GM18907 (cell line): ENCODE results near the gene ZSCAN23.
"Not testable (repeated sequence)": the region's sequence is repeated elsewhere in the genome, so short reads cannot be mapped to it uniquely, and the experiment has no call there.

Experiments
- ATAC-seq: cut with Tn5 transposase; IDR thresholded peaks from one replicate; pipeline ENCODE4 v1.9.1; 2021; ENCODE audit warnings: mild to moderate bottlenecking, moderate library complexity; ENCODE audit not compliant: unreplicated experiment

ZSCAN23 gene

GRCh38 chr6:28442586-28442985, 705 bp downstream of the ZSCAN23 start:
- no peak for ATAC-seq

- ATAC-seq: no peak
Observed at GRCh38 chr6:28436404-28436803, 6.9 kb downstream of the ZSCAN23 start.

GRCh38 chr6:28433119-28433518, 10.2 kb downstream of the ZSCAN23 start:
- ATAC-seq: no peak

GRCh38 chr6:28429781-28430180, 13.5 kb downstream of the ZSCAN23 start:
- no peak for ATAC-seq

- ATAC-seq: no peak
Observed at GRCh38 chr6:28425944-28426541, 17.2 kb downstream of the ZSCAN23 start.

- no peak for ATAC-seq
Observed at GRCh38 chr6:28424163-28424562, 19.1 kb downstream of the ZSCAN23 start.

GRCh38 chr6:28423546-28423945, 19.7 kb downstream of the ZSCAN23 start:
- ATAC-seq: no peak

GRCh38 chr6:28413681-28414080, 29.6 kb downstream of the ZSCAN23 start:
- no peak for ATAC-seq

GRCh38 chr6:28410767-28411166, 32.5 kb downstream of the ZSCAN23 start:
- no peak for ATAC-seq

GRCh38 chr6:28408076-28408802, 35.1 kb downstream of the ZSCAN23 start:
- ATAC-seq: no peak

- ATAC-seq: no peak
Observed at GRCh38 chr6:28407401-28407800, 35.9 kb downstream of the ZSCAN23 start.

- not testable (repeated sequence) for ATAC-seq
Observed at GRCh38 chr6:28403923-28404322, 39.4 kb downstream of the ZSCAN23 start.

- no peak for ATAC-seq
Observed at GRCh38 chr6:28402197-28402596, 41.1 kb downstream of the ZSCAN23 start.

- ATAC-seq: no peak
Observed at GRCh38 chr6:28401172-28401571, 42.1 kb downstream of the ZSCAN23 start.

- ATAC-seq: no peak
Observed at GRCh38 chr6:28400122-28400451, 43.2 kb downstream of the ZSCAN23 start.

GRCh38 chr6:28399350-28400121, 43.8 kb downstream of the ZSCAN23 start, which contains the start of gene ZSCAN12:
Gene ZSCAN12 (minus strand): TSS chr6:28399747. CDS start chr6:28398405, 1,342 bp downstream.
- ATAC-seq: peak; percentile 84

GRCh38 chr6:28395918-28396317, 47.4 kb downstream of the ZSCAN23 start:
- no peak for ATAC-seq

- no peak for ATAC-seq
Observed at GRCh38 chr6:28393912-28394662, 49.2 kb downstream of the ZSCAN23 start.

GRCh38 chr6:28390688-28391087, 52.6 kb downstream of the ZSCAN23 start:
- ATAC-seq: no peak

- ATAC-seq: no peak
Observed at GRCh38 chr6:28384143-28384533, 59.2 kb downstream of the ZSCAN23 start.
